ENCODE results near the gene TAF7L.

DNA sequence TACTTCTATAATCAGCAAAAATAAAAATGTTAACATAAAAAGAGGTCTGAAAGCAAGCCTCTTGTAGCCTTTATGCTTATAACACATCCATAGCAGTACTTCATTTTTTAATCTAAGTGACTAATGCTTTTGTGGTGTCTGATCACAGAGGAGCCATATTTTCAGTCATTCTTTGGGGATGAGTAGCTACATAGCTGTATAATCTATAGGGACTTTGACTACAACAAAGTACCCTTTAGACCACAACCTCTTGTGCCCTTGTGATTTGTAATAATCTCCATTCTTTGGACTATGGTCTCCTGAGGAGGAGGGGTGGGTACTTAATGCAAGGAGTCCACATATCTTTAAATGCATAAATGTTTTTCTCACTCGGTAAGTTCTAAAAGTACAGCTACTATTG, 62.0 kb downstream of the TAF7L start:
- TF ChIP-seq, protein P1, sequence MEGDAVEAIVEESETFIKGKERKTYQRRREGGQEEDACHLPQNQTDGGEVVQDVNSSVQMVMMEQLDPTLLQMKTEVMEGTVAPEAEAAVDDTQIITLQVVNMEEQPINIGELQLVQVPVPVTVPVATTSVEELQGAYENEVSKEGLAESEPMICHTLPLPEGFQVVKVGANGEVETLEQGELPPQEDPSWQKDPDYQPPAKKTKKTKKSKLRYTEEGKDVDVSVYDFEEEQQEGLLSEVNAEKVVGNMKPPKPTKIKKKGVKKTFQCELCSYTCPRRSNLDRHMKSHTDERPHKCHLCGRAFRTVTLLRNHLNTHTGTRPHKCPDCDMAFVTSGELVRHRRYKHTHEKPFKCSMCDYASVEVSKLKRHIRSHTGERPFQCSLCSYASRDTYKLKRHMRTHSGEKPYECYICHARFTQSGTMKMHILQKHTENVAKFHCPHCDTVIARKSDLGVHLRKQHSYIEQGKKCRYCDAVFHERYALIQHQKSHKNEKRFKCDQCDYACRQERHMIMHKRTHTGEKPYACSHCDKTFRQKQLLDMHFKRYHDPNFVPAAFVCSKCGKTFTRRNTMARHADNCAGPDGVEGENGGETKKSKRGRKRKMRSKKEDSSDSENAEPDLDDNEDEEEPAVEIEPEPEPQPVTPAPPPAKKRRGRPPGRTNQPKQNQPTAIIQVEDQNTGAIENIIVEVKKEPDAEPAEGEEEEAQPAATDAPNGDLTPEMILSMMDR (tag by site-specific recombination; IDR thresholded peaks at IDR 0.05), result no peak
- TF ChIP-seq, protein P2, sequence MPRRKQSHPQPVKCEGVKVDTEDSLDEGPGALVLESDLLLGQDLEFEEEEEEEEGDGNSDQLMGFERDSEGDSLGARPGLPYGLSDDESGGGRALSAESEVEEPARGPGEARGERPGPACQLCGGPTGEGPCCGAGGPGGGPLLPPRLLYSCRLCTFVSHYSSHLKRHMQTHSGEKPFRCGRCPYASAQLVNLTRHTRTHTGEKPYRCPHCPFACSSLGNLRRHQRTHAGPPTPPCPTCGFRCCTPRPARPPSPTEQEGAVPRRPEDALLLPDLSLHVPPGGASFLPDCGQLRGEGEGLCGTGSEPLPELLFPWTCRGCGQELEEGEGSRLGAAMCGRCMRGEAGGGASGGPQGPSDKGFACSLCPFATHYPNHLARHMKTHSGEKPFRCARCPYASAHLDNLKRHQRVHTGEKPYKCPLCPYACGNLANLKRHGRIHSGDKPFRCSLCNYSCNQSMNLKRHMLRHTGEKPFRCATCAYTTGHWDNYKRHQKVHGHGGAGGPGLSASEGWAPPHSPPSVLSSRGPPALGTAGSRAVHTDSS (tag by site-specific recombination; IDR thresholded peaks at IDR 0.05), result no peak

All from HEK293 (cell line).